Cardiac fibroblast (primary cell): ENCODE data around the gene NKD2.

Experiments
- DNase-seq, 2 donors: peaks; one replicate each; pipeline versions ENCODE4 v3.0.0 to v3.0.0-alpha.2; 2010; ENCODE audit warnings: low read depth in 2 of 2
- H3K4me3 ChIP-seq, 2 donors: replicated peaks in 1 of 2; 1 replicate in 1 of 2; 2 replicates in 1 of 2; pipeline ENCODE4 v1.5.1; 2011; ENCODE audit warnings: low read depth in 2 of 2, low read length in 2 of 2, mild to moderate bottlenecking in 2 of 2, moderate library complexity in 1 of 2
- CTCF ChIP-seq: IDR thresholded peaks from one replicate; pipeline ENCODE4 v1.5.1; 2011; ENCODE audit warnings: low read depth, mild to moderate bottlenecking, low read length, inconsistent platforms

NKD2 gene

GRCh38 chr5:1033178-1033577, 24.6 kb downstream of the NKD2 start:
- no peak for TF ChIP-seq CTCF
- H3K4me3 ChIP-seq = no peak overlapping the region
- DNase-seq = no peak

GRCh38 chr5:1033606-1034420, 25.2 kb downstream of the NKD2 start:
- TF ChIP-seq CTCF = no peak
- DNase-seq = no peak
- H3K4me3 ChIP-seq = no peak overlapping the region

- TF ChIP-seq CTCF = no peak
- no peak overlapping the region for H3K4me3 ChIP-seq
- DNase-seq = no peak
Measured at GRCh38 chr5:1034421-1034905, 25.9 kb downstream of the NKD2 start.

DNA sequence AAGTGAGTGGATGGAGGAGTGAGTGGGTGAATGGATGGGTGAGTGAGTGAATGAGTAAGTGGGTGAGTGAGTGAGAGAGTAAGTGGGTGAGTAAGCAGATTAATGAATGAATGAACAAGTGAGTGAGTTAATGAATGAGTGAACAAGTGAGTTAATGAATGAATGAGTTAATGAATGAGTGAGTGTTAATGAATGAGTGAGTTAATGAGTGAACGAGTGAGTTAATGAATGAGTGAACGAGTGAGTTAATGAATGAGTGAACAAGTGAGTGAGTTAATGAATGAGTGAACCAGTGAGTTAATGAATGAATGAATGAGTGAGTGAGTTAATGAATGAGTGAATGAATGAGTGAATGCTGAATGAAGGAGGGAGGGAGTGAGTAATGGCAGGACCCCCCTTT, 26.4 kb downstream of the NKD2 start:
- no peak for DNase-seq
- no peak for TF ChIP-seq CTCF
- H3K4me3 ChIP-seq = no peak overlapping the region

- TF ChIP-seq CTCF = no peak
- no peak for DNase-seq
- no peak overlapping the region for H3K4me3 ChIP-seq
Measured at GRCh38 chr5:1035421-1036405, 27.1 kb downstream of the NKD2 start.

GRCh38 chr5:1036504-1037122, 28.0 kb downstream of the NKD2 start:
- no peak for DNase-seq
- TF ChIP-seq CTCF = no peak
- H3K4me3 ChIP-seq = no peak overlapping the region
